PC-9 (cell line): ENCODE results near the gene ACHE. TPM values are rescaled to one million over a fixed set of nuclear protein-coding genes. Genes with fewer than 3 reads are reported as not detected.

Experiments
- BruUV-seq: library from RNA; stranded (reverse); fragments of 400-500 nt; replicated peaks from 2 replicates; lab custom pipeline; 2021; lab: Mats Ljungman, UMichigan
- CTCF ChIA-PET: fragments of 300-600 bp; sonication (Branson Sonifier 250); formaldehyde crosslinking; loops from one replicate; lab custom pipeline; 2022; ENCODE audit warnings: antibody characterized with exemption; lab: Charles Lee
- POLR2A ChIA-PET: fragments of 300-600 bp; sonication (Branson Sonifier 250); formaldehyde crosslinking; loops from one replicate; lab custom pipeline; 2022; ENCODE audit warnings: antibody characterized with exemption; ENCODE audit not compliant: unreplicated experiment; lab: Charles Lee
- DNase-seq, 2 experiments: peaks; one replicate each; pipeline versions ENCODE4 v3.0.0 to v3.0.0-alpha.2; 2015 to 2022; ENCODE audit warnings: mixed read lengths in 1 of 2
- H2AFZ ChIP-seq: fragments of 200-600 bp; sonication (generic); 2 replicates; pipeline ENCODE4 v1.8.1; 2017; ENCODE audit warnings: antibody characterized with exemption
- H3F3A ChIP-seq: fragments of 200-600 bp; sonication (generic); 2 replicates; pipeline ENCODE4 v1.8.1; 2017; ENCODE audit warnings: antibody characterized with exemption, mild to moderate bottlenecking, low read depth; ENCODE audit not compliant: insufficient read depth
- H3K27ac ChIP-seq: fragments of 200-600 bp; sonication (generic); 2 replicates; pipeline ENCODE4 v1.6.1; 2016; ENCODE audit warnings: mixed run types
- H3K27me3 ChIP-seq: fragments of 200-600 bp; sonication (generic); 2 replicates; pipeline ENCODE4 v1.6.1; 2016; ENCODE audit warnings: low read depth, mixed run types; ENCODE audit not compliant: insufficient read depth
- H3K36me3 ChIP-seq: fragments of 200-600 bp; sonication (generic); 2 replicates; pipeline ENCODE4 v1.6.1; 2016; ENCODE audit warnings: low read depth, mixed run types
- H3K4me1 ChIP-seq: fragments of 200-600 bp; sonication (generic); replicated peaks from 2 replicates; pipeline ENCODE4 v1.6.1; 2016; ENCODE audit warnings: mixed run types; ENCODE audit not compliant: insufficient read depth
- H3K4me2 ChIP-seq: fragments of 200-600 bp; sonication (generic); 2 replicates; pipeline ENCODE4 v1.6.1; 2017; ENCODE audit warnings: mixed run types
- H3K4me3 ChIP-seq: fragments of 200-600 bp; sonication (generic); 2 replicates; pipeline ENCODE4 v1.6.1; 2016; ENCODE audit warnings: mixed run types
- H3K79me2 ChIP-seq: fragments of 200-600 bp; sonication (generic); 2 replicates; pipeline ENCODE4 v1.6.1; 2017; ENCODE audit warnings: low read depth, mixed run types
- H3K9me2 ChIP-seq: fragments of 200-600 bp; sonication (generic); 2 replicates; pipeline ENCODE4 v1.8.1; 2017; ENCODE audit warnings: mild to moderate bottlenecking; ENCODE audit not compliant: insufficient read depth
- H3K9me3 ChIP-seq: fragments of 200-600 bp; sonication (generic); 2 replicates; pipeline ENCODE4 v1.8.1; 2016; ENCODE audit warnings: low read depth; ENCODE audit not compliant: insufficient read depth
- H4K20me1 ChIP-seq: fragments of 200-600 bp; sonication (generic); 2 replicates; pipeline ENCODE4 v1.8.1; 2017; ENCODE audit not compliant: insufficient read depth
- EZH2 ChIP-seq: fragments of 200-600 bp; sonication (generic); IDR thresholded peaks from 2 replicates; pipeline ENCODE4 v1.8.0; 2017; ENCODE audit warnings: antibody characterized with exemption, low read depth
- intact Hi-C: fragments of 100-400 bp; cut with micrococcal nuclease; formaldehyde crosslinking; loops from one replicate; pipeline ENCODE4 v1.10.0; 2022; ENCODE audit not compliant: unreplicated experiment
- total RNA-seq: library from RNA; stranded (reverse); gene quantifications from 2 replicates; pipeline ENCODE4 v1.2.3, GENCODE V29; 2021
- TF ChIP-seq, protein P1 (sequence below): fragments of 200-600 bp; sonication (generic); conservative IDR thresholded peaks from 2 replicates; pipeline ENCODE4 v1.6.1; 2017; ENCODE audit warnings: mixed run types, antibody characterized with exemption, mild to moderate bottlenecking, moderate library complexity

ACHE gene
- total RNA-seq, 1 experiment from 2014 or later, result 0.35 TPM

DNA sequence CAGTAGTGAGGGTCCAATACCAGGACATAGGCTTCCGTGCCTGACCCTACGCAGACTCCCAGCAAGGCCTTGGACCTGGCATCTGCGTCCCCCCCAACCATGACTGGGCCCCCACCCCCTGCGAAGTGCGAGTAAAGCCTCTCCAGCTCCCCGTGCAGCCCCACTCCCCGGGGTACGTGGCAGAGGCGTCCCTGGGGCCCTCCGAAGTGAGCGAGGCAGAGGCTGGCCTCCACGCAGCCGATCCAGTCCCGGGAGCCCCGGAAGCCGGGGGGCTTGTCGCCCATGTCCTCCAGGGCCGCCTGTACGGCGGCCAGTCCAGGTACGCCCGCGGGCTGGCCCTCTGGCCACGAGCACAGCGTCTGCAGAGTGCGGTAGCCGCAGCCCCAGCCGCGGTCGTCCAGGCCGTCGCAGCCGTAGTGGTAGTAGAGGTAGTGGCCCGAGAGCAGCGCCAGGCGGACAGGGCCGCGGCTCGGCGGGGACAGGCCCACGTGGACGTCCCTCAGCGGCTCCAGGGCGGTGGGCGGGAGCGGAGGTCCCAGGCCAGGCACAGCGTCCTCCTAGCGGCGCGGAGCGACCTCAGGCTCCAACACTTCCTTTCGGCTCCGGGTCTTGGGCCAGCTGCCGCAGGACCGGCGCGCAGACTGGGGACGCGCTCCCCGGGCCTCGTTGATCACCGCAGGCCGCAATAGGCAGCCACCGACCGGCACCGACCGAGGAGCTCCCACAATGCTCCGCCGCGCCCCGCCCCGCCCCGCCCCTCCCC, 6.5 kb downstream of the ACHE start, which contains the start of gene UFSP1:
UFSP1 (minus strand) TSS at position 728 of the 763 bp plus-strand sequence; CDS start at position 284, 444 bp downstream.
- peaks cover 4% of the 10 kb centered on the region; the same call in 1 of the 2 replicates for H4K20me1 ChIP-seq
- H3K27ac ChIP-seq, result peak within 1 kb of the TSS; percentile 90
- H3K27me3 ChIP-seq, result no peaks in the 10 kb centered on the region
- ChIA-PET POLR2A (interaction anchor here (0.5 to 1.2 kb wide), 14 partner anchors 14 to 460 kb away, joined by 3 to 24 read pairs (median 4); partner anchors contain the start of genes MOSPD3, POP7, SLC12A9 and SRRT), CTCF (interaction anchor here (0.5 to 1.1 kb wide), 7 partner anchors 14 to 433 kb away, joined by 4 to 9 read pairs (median 5); partner anchors contain the start of gene SLC12A9)
- BruUV-seq, result TSS peak; percentile 48
- peaks cover 25% of the 10 kb centered on the region for H3K79me2 ChIP-seq
- peak within 1 kb of the TSS; percentile 98 for H3K4me2 ChIP-seq
- H2AFZ ChIP-seq, result peak within 1 kb of the TSS; percentile 93
- intact Hi-C loops, result loop anchor here (1.0 to 2.0 kb wide), 2 partner anchors 22 to 184 kb away; partner anchors contain the start of gene TRIP6
- peaks cover 53% of the 10 kb centered on the region for H3F3A ChIP-seq
- peak within 1 kb of the TSS; percentile 89 for H3K4me3 ChIP-seq
- DNase-seq, result no peak
- no peaks in the 10 kb centered on the region for H3K9me3 ChIP-seq
- H3K4me1 ChIP-seq, result peaks cover 26% of the 10 kb centered on the region
- H3K36me3 ChIP-seq, result peaks cover 12% of the 10 kb centered on the region
- H3K9me2 ChIP-seq, result no peaks in the 10 kb centered on the region
- TF ChIP-seq, protein P1, sequence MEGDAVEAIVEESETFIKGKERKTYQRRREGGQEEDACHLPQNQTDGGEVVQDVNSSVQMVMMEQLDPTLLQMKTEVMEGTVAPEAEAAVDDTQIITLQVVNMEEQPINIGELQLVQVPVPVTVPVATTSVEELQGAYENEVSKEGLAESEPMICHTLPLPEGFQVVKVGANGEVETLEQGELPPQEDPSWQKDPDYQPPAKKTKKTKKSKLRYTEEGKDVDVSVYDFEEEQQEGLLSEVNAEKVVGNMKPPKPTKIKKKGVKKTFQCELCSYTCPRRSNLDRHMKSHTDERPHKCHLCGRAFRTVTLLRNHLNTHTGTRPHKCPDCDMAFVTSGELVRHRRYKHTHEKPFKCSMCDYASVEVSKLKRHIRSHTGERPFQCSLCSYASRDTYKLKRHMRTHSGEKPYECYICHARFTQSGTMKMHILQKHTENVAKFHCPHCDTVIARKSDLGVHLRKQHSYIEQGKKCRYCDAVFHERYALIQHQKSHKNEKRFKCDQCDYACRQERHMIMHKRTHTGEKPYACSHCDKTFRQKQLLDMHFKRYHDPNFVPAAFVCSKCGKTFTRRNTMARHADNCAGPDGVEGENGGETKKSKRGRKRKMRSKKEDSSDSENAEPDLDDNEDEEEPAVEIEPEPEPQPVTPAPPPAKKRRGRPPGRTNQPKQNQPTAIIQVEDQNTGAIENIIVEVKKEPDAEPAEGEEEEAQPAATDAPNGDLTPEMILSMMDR, result no peak
- TF ChIP-seq EZH2, result no peak

DNA sequence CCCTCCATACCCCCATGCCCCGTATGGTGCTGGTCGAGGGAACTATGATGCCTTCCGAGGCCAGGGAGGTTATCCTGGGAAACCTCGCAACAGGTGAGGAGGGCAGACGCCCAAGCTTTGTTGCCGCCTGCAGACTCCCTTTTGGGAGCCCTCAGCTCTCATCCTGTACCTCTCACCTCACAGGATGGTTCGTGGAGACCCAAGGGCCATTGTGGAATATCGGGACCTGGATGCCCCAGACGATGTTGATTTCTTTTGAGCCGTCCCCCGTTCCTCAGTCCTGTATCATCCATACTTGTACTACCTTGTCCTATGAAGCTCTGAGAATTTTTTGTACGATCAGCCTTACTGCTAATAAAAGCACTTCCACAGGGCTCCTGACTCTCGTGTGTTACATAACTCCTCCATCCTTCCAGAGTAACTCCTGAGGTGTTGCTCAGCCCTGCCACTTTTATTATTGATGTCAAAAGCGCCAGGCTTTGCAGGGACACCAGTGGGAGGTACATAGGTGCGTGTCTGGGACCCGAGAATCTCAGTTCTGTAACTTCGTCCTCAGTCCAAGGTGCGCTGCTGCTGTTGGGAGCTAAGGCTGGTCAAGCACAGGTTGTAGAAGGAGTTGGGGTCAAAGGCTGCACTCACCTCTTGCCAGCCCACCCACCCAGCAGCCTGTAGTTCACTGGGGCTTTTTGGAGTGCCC, 7.2 kb downstream of the ACHE start:
- Histone ChIP-seq H3K4me3 (peak overlapping the region; percentile 89), H3K9me3 (no peaks in the 10 kb centered on the region), H3K27ac (peak overlapping the region; percentile 55), H3K27me3 (no peaks in the 10 kb centered on the region), H3K79me2 (peaks cover 25% of the 10 kb centered on the region), H3K9me2 (no peaks in the 10 kb centered on the region), H3K36me3 (peaks cover 19% of the 10 kb centered on the region), H2AFZ (no peak overlapping the region), H3F3A (peaks cover 61% of the 10 kb centered on the region), H4K20me1 (peaks cover 4% of the 10 kb centered on the region; the same call in 1 of the 2 replicates), H3K4me2 (peak overlapping the region; percentile 95), H3K4me1 (peaks cover 26% of the 10 kb centered on the region)
- intact Hi-C loops, result loop anchor here (2.0 kb wide), 1 partner anchor 184 kb away; no protein-coding TSS in a partner anchor
- no TSS peak for BruUV-seq
- ChIA-PET POLR2A (no interaction called here), CTCF (interaction anchor here (0.6 kb wide), 1 partner anchor 419 kb away, joined by 9 read pairs; no protein-coding TSS in a partner anchor)
- DNase-seq, result no peak
- TF ChIP-seq, protein P1, result no peak
- TF ChIP-seq EZH2, result no peak
